ENCODE measurements around the gene SLC24A4.

SLC24A4 gene

DNA sequence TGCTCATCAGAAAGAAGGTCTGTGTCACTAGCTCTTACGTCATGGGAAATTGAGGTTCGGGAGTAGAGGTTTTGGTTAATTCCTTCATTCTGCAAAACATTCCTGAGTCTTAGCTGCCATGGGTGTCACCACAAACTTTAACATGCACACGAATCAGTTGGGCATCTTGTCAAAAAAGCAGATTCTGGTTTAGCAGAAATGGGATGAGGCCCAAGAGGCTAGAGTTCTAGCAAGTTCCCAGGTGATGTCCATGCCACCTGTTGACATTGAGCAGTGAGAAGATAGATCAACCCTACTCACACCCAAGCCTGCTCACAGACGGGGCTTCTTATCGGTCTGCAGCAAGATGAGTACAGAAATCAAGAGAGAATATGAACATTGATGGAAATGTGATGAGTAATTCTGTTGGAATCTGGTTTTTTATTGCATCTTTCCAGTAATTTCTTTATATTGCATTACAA, 179.0 kb downstream of the SLC24A4 start:
- no peak for DNase-seq (ENCODE audit: low read depth in 2 of 2)

DNA sequence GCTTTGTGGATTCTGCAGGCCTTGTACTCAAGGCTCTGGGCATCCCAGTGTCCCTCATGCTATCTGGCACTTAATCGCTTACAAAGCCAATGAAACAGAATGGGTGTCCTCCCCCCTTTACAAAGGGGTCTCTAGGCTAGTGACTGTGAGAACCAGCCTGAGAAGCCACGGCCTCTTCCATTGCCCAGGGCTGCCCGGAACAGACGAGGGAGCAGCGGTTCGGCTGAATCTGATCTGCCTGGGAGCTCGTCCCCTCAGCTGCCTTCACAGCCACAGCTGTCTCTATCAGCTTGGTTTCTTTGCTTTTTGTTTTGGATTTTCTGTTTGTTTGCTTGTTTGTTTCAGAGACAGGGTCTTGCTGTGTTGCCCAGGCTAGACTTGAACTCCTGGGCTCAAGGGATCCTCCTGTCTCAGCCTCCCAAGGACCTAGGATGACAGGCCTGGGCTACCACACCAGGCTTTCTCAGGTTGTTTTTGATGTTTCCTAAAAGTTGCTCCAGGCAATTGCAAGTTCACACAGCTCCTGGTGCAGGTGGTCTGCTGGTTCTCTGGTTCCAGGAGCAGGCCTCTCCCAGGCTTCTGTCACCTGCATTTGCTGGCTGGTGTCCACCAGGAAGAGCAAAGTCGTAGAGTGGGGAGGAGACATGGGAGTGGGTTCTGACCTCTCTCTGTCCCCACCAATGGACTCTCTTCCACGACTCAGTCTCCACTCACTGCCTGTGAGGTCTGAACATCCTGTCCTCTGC, 179.7 kb downstream of the SLC24A4 start:
- DNase-seq (ENCODE audit: low read depth in 2 of 2) = no peak

DNA sequence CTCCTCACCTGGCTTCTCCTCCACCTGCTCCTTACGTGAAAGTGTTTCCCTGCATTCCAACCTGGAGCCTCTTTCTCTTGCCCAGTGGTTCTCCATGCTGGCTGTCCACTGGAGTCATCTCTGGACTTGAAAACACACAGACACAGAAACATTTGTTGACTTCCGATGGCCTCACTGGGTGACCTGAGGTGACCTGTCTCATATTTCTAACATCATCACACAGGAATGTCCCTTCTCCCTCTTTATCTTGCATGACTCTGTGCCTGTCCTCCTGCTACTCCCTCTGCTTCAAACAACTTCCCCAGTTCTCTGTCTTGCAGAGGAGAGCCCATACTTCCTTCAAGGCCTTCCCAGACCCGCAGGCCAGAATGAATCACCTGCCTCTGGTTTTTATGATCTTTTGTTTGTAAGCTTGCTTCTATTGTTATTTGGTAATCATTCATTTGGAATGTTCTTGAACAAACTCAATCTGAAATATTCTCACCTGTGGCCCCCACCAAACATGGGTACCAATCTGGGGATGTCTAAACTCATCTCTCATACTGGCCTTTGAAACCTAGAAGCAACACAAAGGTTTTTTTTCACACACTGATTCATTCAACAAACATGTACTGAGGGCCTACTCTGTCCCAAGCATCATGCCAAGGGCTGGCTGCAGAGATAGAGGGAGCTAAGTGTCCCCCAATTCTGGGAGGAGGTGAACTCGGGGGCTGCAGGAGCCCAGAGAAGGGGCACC, 181.0 kb downstream of the SLC24A4 start:
- no peak for DNase-seq (ENCODE audit: low read depth in 2 of 2)

DNA sequence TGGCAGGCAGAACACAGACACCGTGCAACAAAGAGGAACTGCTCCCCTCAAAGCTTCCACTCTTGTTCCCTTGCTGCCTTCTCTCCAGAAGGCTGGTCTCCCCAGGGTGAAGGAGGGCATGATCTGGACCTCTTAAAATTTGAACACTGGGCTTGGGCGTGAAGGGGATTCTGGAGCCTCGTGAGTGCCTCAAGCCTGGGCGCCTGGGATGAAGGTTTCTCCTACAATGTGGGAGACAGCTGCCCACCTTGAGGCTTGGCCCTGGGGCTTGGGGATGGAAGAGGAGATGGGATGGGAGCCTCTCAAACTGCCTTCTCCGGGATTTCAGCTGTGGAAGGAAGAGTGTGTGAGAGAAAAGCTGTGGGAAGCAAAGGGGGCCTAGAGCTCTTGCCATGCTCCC, 182.9 kb downstream of the SLC24A4 start:
- DNase-seq (ENCODE audit: low read depth in 2 of 2) = no peak

DNA sequence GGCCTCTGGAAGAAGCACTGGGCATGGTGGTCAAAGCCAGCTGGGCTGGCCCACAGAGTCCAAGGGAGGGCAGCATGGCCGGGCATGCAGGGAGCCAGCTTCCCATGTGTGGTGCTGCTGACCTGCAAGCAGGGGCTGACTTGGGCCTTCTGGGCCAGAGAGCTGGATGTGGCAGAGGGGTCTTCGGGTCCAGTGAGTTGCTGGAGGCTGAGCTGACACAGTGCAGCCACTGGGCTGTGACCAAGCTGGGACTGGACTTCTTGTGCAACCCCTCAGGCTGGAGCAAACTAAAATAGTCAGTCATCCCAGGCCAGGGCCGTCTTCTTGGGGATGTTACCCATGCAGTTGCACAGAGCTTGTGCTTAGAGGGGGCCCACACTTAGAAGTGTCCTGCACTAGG, 183.3 kb downstream of the SLC24A4 start:
- no peak for DNase-seq (ENCODE audit: low read depth in 2 of 2)

DNA sequence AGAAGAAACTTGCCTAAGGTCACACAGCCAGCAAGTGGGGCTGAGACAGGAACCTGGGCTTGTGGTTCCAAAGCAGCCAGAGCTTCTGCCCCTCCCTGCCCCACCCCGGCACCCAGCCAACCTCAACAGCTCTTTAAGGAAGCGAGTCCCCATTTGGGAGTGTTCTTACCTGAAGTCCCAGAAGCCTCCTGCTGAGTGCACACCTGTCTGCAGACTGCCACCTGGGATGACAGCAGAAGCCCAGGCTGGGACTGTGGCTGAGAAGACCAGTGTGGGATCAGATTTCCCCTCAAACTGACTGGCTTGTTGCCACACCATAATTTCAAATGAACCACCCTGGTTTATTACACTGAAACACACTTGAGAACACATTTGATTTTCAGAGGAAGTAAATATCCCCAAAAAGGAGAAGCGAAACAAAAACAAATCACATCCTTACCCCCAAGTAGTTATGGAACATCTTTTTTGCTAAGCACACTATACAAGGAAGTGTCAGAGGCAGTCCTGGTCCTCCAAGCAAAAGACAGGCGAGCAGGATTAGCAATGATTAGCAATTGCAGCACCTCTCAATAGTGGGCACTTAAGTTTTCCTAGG, 184.3 kb downstream of the SLC24A4 start:
- no peak for DNase-seq (ENCODE audit: low read depth in 2 of 2)

DNA sequence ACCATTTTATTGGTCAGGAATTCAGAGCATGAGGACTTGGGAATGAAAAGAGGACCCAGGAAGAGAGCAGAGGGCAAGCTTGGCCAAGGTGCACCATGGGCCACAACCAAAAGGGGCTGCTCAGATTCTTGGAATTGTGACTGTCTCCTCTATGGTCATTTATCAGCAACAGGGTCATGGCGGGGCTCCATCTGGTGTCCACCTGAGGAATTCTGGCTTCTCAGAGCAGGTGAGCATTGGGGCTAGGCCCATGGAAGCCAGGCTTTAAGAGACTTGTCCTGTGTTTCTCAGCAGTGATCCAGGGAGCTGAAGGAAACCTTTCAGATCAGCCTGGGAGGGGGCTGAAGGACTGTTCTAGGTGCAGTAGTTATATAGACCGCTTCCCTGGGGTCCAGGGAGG, 188.0 kb downstream of the SLC24A4 start:
- no peak for DNase-seq (ENCODE audit: low read depth in 2 of 2)

DNA sequence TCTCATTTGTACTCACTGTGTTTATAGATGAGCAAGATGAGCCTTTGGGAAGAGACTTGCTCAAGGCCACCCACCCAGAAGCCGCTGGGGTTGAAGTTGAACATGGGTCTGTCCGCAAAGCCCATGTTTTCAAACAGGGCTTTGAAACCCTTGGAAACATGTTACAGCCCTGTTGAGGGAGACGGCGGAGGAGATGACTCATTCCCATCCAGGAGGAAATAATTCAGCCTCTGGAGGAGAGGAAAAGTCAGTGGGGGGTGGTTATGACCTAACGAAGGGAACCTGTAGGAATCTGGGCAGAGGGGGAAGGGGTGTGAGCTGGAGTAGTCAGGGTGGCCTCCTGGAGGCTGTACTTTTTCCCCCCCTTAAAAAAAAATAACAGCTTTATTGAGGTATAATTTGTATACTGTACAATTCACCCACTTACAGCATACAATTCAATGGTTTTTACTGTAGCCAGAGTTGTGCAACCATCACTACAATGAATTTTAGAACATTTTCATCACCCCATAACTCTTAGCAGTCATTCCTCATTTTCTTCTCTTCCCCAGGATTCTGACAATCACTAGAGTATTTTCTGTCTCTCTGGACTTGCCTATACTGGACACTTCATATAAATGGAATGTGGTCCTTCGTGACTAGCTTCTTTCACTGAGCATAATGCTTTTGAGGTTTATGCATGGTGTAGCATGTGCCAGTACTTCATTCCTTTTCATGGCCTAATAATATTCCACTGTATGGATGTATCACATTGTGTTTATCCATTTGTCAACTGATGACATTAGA, 188.7 kb downstream of the SLC24A4 start:
- no peak for DNase-seq (ENCODE audit: low read depth in 2 of 2)

DNA sequence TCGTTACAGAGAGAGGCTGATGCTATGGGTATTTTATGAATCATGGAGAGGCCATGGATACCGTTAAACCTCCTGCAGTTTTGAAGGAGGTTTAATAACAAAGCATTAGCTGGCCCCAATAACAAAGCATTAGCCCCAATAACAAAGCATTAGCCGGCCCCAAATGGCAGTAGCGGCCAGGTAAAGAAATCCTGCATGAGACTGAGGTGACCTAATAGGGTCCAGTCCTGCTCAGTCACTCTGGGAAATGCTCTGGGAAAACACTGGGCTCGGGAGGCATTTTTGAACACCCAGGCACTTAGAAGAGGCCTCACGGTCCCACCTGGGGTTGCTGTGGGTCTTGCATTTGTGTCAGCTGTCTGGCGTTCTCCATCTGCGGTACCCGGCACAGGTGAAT, 189.8 kb downstream of the SLC24A4 start:
- DNase-seq (ENCODE audit: low read depth in 2 of 2) = no peak

DNA sequence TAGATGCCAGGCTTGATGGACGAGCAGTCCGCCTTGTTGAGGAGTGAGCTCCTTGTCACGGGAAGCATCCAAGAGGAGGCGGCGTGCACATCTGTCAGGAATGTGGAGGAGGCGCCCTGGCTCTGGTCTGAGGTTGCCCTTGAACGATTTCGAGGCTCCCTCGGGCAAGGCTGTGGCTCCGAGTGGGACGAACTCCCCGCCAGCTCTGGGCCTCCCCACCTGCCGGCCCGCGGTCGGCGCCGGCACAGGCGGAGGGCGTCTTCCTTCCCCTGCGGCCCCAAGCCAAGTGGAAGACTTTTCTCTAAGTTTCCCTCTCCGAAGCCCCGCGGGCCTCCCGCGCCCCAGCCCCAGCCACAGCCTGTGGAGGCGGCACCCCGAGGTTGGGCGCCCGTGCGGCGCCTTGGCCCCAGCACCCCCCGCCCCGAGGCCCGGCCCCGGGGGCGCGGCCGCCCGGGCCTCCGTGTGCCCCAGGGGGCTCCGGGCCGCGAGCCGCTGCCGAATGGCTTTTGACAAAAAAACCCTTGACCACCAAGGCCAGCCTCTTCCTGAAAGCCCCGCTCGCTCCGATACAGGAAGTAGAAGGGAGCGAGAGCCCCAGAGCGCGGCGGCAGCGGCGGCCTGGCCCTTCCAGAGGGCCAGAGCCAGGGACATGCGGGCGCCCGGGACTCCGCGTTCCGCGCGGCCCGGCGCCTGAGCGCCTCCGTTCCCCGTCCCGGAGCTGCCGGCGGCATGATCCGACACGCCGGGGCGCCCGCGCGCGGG, 190.4 kb downstream of the SLC24A4 start, which contains the start of gene RIN3:
Gene RIN3, plus strand, starts transcription at position 578 of the 762 bp plus-strand sequence. Its CDS starts 152 bp downstream, at position 730.
- DNase-seq (ENCODE audit: low read depth in 2 of 2) = no peak

DNA sequence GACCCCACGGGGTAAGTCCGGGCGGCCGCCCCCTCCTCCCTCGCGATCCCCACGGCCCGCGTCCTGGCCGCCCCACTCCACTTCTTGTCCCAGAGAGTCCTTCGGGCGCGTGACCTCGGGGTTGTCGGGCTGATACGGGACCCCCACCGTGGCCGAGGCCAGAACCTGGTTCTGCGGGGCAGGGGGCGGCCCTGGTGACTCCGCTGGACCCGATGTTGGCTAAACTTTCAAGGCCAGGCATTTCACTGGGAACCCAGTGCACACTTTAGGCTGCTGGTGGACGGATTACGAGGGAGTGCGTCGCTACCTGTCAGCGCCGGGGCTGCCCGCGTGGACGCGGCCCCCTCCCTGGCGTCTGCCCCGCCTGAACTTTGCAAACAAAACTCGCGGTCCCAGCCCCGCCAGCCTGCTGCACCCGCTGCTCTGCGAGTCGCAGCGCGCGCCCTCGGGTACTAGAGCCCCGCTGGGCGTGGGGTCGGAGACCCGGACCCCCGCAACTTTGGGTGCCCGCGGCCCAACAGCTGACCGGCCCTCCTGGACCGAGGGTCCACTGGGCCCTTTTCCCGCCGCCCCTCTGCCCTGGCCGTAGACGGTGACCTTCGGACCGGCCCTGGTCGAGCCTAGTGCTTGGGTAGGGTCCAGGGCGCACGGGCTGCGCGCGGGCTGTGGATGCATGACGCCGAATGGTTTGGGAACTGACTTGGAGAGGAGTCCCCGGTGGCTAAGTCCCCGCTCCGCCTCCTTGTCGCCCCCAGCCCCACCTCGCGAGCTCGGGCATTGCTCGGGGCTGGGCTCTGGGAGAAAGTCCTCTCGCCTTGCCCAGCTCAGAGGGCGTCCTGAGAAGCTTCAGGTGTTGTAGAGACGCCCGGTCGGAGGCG, 191.2 kb downstream of the SLC24A4 start:
- no peak for DNase-seq (ENCODE audit: low read depth in 2 of 2)

DNA sequence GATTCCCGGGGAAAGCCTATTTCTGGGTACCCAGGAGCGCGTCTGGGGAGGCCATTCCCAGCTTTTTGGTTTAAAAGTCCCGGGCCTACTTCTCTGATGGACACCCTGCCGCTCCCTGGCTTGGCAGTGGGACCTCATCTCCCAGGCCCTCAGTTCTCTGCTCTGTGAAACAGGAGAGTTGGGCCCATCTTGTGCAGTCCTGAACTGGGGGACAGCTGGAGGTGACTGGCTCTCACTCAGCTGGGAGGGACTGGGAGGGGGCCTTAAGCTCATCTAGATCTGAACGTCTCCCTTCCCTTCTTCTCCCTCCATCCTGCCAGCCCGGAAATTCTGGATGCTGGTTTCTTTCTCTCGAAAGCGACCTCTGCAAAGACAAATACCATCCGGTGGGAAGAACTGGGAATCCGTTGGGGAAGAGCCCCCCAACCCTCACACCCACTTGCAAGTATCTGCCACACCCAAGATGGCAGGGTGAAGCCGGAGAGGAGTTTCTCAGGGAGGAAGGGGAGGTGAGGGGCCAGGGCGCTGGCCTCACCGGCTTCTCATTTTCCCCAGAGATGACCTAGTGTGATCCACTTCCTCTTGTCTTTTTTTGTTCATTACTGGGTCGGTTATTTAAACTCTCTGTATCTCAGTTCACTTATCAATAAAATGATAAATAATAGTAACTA, 192.0 kb downstream of the SLC24A4 start:
- DNase-seq (ENCODE audit: low read depth in 2 of 2) = no peak

DNA sequence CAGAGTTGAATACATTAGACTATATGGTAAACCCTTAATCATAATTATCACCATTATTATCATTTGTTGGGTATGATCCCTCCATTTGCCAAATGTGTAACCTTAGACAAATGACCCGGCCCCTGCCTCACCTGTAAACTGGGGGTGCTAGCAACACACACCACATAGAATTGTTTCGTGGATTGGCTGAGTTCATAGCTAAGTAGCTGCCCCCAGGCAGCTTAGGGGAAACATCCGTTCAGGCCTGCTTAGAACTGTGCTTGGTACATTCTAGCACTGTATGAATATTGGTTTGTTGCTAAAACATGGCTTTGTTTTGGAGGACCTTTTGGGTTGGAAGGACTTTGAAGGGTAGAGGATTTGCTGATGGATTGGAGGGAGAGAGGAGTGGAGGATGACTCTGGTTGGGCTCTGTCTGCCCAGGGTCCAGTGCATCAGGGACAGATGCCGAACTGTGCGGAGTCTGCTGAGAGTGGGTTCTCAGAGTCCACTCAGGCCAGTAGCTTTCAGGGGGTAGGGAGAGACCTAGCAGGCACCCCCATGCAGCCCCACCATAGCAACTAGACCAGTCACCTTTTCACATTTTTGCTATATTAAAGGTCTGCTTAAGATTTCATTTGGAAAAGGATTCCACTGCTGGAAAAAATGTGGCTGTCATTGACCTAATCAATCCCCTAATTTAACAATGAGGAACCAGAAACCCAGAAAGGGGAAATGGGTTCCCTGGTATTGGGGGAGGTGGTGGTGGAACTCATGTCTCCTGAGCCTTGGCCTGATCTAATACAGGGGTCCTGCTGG, 192.8 kb downstream of the SLC24A4 start:
- no peak for DNase-seq (ENCODE audit: low read depth in 2 of 2)

DNA sequence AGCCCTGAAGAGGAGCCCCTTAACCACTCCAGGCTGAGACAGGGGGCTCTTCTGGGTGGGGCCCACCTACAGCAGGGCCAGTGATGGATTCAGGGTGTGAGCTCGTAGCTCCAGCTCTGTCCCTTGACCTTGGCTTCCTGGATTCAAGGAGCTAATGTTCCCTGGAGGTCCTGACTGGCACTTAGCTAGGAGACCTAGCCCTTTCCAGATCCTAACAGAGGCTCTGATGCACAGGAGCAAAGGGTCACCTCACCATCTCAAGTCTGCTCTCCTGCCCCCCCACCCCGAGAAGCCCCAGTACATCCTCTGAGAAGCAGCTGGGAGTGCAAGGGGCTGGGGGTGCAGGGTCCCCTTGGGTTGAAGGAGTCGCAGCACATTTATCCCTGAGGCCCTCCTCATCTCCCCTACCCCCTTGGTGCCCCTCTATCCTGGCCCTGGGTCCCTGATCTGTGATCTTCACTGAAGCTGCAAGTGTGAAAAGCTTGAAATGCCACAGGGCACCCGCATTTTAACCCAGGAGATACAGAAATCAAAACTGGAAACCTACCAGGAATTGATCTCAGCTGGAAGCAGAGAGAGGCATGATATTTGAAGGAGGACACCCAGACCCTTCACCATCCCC, 193.5 kb downstream of the SLC24A4 start:
- no peak for DNase-seq (ENCODE audit: low read depth in 2 of 2)

DNA sequence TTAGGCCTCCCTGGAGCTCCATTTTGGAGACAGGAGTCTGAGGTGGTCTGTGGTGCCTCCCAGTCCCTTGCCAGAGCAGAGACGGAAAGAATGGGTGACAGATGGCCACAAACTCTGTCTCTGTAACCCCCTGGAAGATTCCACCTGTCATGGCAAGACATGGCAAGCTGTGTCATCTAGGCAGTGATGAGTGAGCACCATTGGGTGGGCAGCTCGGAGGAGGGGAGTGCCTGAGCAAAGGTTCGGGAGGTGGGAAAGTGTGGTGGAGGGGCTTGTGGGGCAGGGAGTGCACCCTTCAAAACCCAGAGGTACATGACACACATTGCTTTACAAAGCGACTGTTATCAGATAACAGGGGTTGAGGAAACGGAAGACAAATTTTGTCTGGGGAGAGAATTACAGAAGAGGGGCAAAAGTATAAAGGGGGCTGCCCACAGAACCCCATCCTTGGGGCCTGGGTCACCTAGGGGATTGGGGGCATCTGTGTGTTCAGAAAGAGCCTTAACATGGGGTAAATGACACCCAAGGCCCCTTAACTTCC, 194.1 kb downstream of the SLC24A4 start:
- DNase-seq (ENCODE audit: low read depth in 2 of 2) = peak; percentile 32 to 38

DNA sequence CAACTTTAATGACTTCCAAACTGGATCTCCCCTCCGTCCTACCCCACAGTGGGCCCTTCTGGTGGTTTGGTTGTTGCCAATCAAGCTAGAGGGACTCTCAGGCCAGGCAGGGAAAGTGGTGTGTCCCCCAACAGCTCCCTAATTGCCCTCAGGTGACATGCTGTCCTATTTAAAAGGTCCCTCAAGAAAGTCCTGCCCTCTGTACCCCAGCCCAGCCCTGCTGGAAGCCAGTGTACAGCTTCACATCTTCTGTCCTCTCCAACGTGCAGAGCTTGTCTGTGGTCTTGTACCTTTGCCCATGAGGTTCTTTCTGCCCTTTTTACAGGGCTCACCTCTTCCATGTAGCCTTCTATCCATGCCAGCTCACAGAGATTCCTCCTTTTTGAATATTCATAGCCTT, 194.8 kb downstream of the SLC24A4 start:
- no peak for DNase-seq (ENCODE audit: low read depth in 2 of 2)

DNA sequence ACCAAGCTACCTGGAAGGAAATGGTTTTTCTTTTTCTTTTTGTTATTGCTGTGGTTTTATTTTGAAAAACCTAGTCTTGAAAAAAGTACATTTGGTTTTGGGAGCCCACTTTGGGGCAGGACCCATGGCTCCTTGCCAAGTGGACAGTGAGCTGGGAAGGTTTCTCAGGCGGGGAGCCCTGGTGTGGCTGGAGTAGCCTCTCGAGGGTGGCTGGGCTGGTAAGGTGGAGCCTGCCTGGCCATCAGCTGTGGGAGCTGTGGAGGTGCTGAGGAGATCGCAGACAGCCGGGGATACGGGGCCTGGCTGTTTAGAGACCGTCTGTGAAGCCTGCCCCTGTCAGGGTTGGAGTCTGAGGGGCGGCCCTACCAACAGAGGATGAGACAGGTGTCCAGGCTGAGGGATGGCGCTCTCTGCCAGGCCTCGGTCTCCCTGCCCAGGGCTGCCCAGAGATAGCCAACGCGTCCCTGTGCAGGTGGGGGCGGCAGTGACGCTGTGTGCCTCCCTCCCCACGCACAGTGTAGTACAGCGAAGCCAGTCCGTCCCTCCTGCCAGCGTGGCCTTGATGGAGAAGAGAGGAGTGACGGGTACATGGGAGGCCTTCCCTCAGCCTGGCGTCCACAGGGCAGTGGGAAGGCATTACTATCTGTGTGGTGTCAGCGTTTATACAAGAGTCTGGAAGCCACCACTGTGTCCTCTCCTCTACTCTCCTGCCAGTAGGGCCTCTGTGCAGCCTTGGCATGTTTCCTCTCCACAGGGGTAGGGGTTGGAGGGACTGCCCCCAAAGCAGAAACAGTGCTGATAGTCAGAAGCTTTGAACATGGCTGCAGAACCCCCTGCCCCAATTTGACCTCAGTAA, 196.5 kb downstream of the SLC24A4 start:
- no peak for DNase-seq (ENCODE audit: low read depth in 2 of 2)

Data from stimulated activated CD8-positive, alpha-beta memory T cell treated with anti-CD3 and anti-CD28 coated beads, Interleukin-7, amount 100 ng/mL, for 1 hour (primary cell).